ENCODE data around the gene TCP1. TPM values are rescaled to one million over a fixed set of nuclear protein-coding genes. Genes with fewer than 3 reads are reported as not detected.
A peak's percentile ranks its signal among the peaks of the same experiment; 100 is the strongest.

The TCP1 gene
- total and polyA plus RNA-seq, 2 of the 13 experiments (the other 11 are each of a cell fraction or from before 2014, with no cell fraction given) = 116 to 553 TPM

DNA sequence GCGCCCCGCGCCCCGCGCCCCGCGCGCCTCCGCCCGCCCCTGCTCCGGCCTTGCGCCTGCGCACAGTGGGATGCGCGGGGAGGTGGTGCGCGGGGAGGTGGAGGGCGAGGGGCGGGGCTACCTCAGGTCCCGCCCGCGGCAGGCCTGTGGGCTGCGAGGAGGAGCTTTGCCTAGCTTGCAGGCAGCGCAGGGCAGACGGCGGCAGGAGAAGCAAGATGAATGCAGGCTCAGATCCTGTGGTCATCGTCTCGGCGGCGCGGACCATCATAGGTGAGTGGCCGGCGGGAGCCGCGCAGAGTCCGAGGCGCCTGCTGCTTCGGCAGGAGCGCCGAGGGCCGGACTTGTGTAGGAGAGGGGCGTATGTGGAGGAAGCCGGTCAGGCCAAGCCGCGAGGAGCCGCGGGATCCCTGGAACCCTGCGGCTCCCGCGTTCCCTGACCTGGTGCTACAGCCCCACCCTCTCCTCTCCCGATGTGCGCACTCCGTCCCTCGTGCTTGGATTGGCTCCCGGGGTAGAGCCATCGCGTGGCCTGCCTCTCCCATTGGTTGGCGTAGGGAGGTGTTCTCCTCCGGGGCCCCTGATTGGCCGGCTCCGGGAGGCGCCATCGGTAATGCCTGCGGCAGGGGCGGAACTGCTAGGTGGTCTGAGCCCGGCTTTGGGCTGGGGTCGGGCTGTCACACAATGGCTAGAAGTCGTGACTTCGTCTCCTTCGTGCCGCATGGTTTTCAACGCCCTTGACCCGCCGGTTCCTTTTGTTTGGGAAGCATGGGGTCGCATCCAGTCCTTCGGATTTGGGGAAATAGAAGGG lies 27.3 kb downstream of the TCP1 start, which contains the start of gene ACAT2 (continued):
- TF ChIP-seq, protein P1, sequence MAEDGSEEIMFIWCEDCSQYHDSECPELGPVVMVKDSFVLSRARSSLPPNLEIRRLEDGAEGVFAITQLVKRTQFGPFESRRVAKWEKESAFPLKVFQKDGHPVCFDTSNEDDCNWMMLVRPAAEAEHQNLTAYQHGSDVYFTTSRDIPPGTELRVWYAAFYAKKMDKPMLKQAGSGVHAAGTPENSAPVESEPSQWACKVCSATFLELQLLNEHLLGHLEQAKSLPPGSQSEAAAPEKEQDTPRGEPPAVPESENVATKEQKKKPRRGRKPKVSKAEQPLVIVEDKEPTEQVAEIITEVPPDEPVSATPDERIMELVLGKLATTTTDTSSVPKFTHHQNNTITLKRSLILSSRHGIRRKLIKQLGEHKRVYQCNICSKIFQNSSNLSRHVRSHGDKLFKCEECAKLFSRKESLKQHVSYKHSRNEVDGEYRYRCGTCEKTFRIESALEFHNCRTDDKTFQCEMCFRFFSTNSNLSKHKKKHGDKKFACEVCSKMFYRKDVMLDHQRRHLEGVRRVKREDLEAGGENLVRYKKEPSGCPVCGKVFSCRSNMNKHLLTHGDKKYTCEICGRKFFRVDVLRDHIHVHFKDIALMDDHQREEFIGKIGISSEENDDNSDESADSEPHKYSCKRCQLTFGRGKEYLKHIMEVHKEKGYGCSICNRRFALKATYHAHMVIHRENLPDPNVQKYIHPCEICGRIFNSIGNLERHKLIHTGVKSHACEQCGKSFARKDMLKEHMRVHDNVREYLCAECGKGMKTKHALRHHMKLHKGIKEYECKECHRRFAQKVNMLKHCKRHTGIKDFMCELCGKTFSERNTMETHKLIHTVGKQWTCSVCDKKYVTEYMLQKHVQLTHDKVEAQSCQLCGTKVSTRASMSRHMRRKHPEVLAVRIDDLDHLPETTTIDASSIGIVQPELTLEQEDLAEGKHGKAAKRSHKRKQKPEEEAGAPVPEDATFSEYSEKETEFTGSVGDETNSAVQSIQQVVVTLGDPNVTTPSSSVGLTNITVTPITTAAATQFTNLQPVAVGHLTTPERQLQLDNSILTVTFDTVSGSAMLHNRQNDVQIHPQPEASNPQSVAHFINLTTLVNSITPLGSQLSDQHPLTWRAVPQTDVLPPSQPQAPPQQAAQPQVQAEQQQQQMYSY (CRISPR knock-in tag; IDR thresholded peaks at IDR 0.05) = peak; percentile 57; the same call in 1 of the 2 replicates
- peak; percentile 80 for TF ChIP-seq ZNF230 (CRISPR knock-in tag; IDR thresholded peaks at IDR 0.05)
- peak; percentile 82; the same call in 1 of the 2 replicates for TF ChIP-seq ZBTB7B (CRISPR knock-in tag; IDR thresholded peaks at IDR 0.05)
- no peak for TF ChIP-seq POLR2AphosphoS2 (IDR thresholded peaks at IDR 0.05; ENCODE audit: low read depth, low read length)
- TF ChIP-seq, protein P2, sequence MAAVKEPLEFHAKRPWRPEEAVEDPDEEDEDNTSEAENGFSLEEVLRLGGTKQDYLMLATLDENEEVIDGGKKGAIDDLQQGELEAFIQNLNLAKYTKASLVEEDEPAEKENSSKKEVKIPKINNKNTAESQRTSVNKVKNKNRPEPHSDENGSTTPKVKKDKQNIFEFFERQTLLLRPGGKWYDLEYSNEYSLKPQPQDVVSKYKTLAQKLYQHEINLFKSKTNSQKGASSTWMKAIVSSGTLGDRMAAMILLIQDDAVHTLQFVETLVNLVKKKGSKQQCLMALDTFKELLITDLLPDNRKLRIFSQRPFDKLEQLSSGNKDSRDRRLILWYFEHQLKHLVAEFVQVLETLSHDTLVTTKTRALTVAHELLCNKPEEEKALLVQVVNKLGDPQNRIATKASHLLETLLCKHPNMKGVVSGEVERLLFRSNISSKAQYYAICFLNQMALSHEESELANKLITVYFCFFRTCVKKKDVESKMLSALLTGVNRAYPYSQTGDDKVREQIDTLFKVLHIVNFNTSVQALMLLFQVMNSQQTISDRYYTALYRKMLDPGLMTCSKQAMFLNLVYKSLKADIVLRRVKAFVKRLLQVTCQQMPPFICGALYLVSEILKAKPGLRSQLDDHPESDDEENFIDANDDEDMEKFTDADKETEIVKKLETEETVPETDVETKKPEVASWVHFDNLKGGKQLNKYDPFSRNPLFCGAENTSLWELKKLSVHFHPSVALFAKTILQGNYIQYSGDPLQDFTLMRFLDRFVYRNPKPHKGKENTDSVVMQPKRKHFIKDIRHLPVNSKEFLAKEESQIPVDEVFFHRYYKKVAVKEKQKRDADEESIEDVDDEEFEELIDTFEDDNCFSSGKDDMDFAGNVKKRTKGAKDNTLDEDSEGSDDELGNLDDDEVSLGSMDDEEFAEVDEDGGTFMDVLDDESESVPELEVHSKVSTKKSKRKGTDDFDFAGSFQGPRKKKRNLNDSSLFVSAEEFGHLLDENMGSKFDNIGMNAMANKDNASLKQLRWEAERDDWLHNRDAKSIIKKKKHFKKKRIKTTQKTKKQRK (IDR thresholded peaks at IDR 0.05; ENCODE audit: low read length) = no peak
- peak; percentile 14; the same call in 1 of the 2 replicates for TF ChIP-seq ZNF614 (CRISPR knock-in tag; IDR thresholded peaks at IDR 0.05; ENCODE audit: borderline replicate concordance)
- TF ChIP-seq ZNF563 (CRISPR knock-in tag; IDR thresholded peaks at IDR 0.05) = peak; percentile 87
- TF ChIP-seq ZNF337 (CRISPR knock-in tag; IDR thresholded peaks at IDR 0.05; ENCODE audit: borderline replicate concordance, low read depth) = peak; percentile 95
- TF ChIP-seq ZNF558 (CRISPR knock-in tag; IDR thresholded peaks at IDR 0.05; ENCODE audit: borderline replicate concordance) = peak; percentile 94
- peak; percentile 18; the same call in 1 of the 2 replicates for TF ChIP-seq ZNF552 (CRISPR knock-in tag; IDR thresholded peaks at IDR 0.05; ENCODE audit: borderline replicate concordance)
- TF ChIP-seq, protein P3, sequence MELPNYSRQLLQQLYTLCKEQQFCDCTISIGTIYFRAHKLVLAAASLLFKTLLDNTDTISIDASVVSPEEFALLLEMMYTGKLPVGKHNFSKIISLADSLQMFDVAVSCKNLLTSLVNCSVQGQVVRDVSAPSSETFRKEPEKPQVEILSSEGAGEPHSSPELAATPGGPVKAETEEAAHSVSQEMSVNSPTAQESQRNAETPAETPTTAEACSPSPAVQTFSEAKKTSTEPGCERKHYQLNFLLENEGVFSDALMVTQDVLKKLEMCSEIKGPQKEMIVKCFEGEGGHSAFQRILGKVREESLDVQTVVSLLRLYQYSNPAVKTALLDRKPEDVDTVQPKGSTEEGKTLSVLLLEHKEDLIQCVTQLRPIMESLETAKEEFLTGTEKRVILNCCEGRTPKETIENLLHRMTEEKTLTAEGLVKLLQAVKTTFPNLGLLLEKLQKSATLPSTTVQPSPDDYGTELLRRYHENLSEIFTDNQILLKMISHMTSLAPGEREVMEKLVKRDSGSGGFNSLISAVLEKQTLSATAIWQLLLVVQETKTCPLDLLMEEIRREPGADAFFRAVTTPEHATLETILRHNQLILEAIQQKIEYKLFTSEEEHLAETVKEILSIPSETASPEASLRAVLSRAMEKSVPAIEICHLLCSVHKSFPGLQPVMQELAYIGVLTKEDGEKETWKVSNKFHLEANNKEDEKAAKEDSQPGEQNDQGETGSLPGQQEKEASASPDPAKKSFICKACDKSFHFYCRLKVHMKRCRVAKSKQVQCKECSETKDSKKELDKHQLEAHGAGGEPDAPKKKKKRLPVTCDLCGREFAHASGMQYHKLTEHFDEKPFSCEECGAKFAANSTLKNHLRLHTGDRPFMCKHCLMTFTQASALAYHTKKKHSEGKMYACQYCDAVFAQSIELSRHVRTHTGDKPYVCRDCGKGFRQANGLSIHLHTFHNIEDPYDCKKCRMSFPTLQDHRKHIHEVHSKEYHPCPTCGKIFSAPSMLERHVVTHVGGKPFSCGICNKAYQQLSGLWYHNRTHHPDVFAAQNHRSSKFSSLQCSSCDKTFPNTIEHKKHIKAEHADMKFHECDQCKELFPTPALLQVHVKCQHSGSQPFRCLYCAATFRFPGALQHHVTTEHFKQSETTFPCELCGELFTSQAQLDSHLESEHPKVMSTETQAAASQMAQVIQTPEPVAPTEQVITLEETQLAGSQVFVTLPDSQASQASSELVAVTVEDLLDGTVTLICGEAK (IDR thresholded peaks at IDR 0.05) = no peak
- TF ChIP-seq, protein P3 (CRISPR knock-in tag; IDR thresholded peaks at IDR 0.05) = no peak

Data from HepG2 (cell line).